Esophagus squamous epithelium (tissue), 5 donors: Measurements from ENCODE around the gene CACNG3. TPM values are rescaled to one million over a fixed set of nuclear protein-coding genes. Genes with fewer than 3 reads are reported as not detected.
"Not testable (repeated sequence)": the region's sequence is repeated elsewhere in the genome, so short reads cannot be mapped to it uniquely, and the experiment has no call there.

Source experiments
- DNase-seq: peaks from one replicate; lab custom pipeline; 2025; lab: John Stamatoyannopoulos, UW
- H3K27ac ChIP-seq, 4 donors: fragments of 200-600 bp; sonication (generic); one replicate each; pipeline ENCODE4 v1.5.1; 2016 to 2019; ENCODE audit warnings: mild to moderate bottlenecking in 1 of 4
- H3K27me3 ChIP-seq, 4 donors: fragments of 200-600 bp; sonication (generic); 1 replicate in 3 of 4; 2 replicates in 1 of 4; pipeline versions ENCODE4 v1.5.1 to v1.6.0; 2017 to 2021; ENCODE audit warnings: antibody characterized with exemption in 1 of 4
- H3K36me3 ChIP-seq, 3 donors: fragments of 200-600 bp; sonication (generic); one replicate each; pipeline ENCODE4 v1.5.1; 2016 to 2019
- H3K4me1 ChIP-seq, 3 donors: fragments of 200-600 bp; sonication (generic); one replicate each; pipeline ENCODE4 v1.5.1; 2017 to 2019
- H3K4me3 ChIP-seq, 4 donors: fragments of 200-600 bp; sonication (generic); 1 replicate in 3 of 4; 2 replicates in 1 of 4; pipeline ENCODE4 v1.5.1; 2016 to 2019; ENCODE audit warnings: mild to moderate bottlenecking in 2 of 4, moderate library complexity in 1 of 4
- H3K9me3 ChIP-seq, 3 donors: fragments of 200-600 bp; sonication (generic); one replicate each; pipeline ENCODE4 v1.5.1; 2016 to 2019
- CTCF ChIP-seq, 6 experiments: fragments of 450-650 bp in 4 of 6; fragments of 200-600 bp in 2 of 6; sonication (generic) in 2 of 6; IDR thresholded peaks; one replicate each; pipeline ENCODE4 v1.5.1; 2016 to 2019; ENCODE audit warnings: antibody characterized with exemption in 6 of 6, mild to moderate bottlenecking in 4 of 6, moderate library complexity in 4 of 6
- POLR2A ChIP-seq, 4 donors: fragments of 450-650 bp; IDR thresholded peaks; one replicate each; pipeline ENCODE4 v1.6.1; 2017; ENCODE audit warnings: antibody characterized with exemption in 4 of 4, mild to moderate bottlenecking in 4 of 4, moderate library complexity in 3 of 4
- WGBS, 2 donors: methylation state at CpG; one replicate each; pipeline ENCODE4 v1.1.5; 2018; 5-methylcytosine and 5-hydroxymethylcytosine counted together
- intact Hi-C: fragments of 100-400 bp; cut with DNase I; formaldehyde crosslinking; loops from one replicate; pipeline ENCODE4 v1.15.0; 2022
- total RNA-seq, 4 donors: library from RNA; depleted of rRNA; stranded (reverse); fragments of >200 nt; gene quantifications; one replicate each; pipeline ENCODE4 v1.1.0, GENCODE V29; 2016
- donor health status: DM: yes; HTN: yes; CAD: no.

Gene CACNG3
- total RNA-seq, 4 donors from 2014 or later: not detected

- Histone ChIP-seq H3K27ac (no peak overlapping the region), H3K4me1 (no peaks in the 10 kb centered on the region), H3K9me3 (no peaks in the 10 kb centered on the region), H3K4me3 (no peak overlapping the region), H3K27me3 (peaks cover 0 to 29% (median 0%) of the 10 kb centered on the region in 4 donors), H3K36me3 (no peaks in the 10 kb centered on the region)
- TF ChIP-seq POLR2A (IDR thresholded peaks at IDR 0.05) (no peak), CTCF (IDR thresholded peaks at IDR 0.05) (no peak)
- intact Hi-C loops: no loop called here
- 28 to 36% methylated on average over 3 of the region's 3 CpGs for WGBS, 2 donors
- DNase-seq: no peak
Measured at GRCh38 chr16:24297375-24297774, 41.2 kb downstream of the CACNG3 start.

DNA sequence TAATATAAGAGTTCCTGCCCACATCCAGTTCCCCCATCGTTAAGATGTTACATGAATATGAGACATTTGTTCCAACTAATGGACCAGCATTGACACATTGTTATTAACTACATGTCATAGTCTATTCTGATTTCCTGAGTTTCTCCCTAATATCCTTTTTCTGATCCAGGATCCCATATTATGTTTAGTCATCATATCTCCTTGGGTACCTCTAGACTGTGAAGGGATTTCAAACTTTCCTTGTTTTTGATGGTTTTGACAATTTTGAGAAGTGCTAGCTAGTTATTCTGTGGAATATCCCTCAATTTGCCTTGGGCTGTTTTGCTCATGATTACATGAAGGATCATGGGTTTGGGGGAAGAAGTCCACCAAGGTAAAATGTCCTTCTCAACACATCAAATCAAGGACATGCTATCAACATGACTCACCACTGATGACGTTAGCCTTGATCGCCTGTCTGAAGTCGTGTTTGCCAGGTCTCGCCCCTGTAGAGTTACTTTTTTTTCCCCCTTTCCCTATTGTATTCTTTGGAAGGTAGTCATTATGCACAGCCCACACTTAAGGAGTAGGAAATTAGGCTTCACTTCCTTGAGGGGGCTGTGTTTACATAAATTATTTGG lies 42.5 kb downstream of the CACNG3 start:
- Histone ChIP-seq H3K9me3 (no peaks in the 10 kb centered on the region), H3K4me1 (no peaks in the 10 kb centered on the region), H3K27ac (no peak overlapping the region), H3K4me3 (no peak overlapping the region), H3K27me3 (peaks cover 0 to 22% (median 0%) of the 10 kb centered on the region in 4 donors), H3K36me3 (no peaks in the 10 kb centered on the region)
- DNase-seq: no peak
- TF ChIP-seq CTCF (IDR thresholded peaks at IDR 0.05): no peak
- no peak for TF ChIP-seq POLR2A (IDR thresholded peaks at IDR 0.05)
- intact Hi-C loops: no loop called here
- 63 to 71% methylated on average over 5 of the region's 5 CpGs for WGBS, 2 donors

DNA sequence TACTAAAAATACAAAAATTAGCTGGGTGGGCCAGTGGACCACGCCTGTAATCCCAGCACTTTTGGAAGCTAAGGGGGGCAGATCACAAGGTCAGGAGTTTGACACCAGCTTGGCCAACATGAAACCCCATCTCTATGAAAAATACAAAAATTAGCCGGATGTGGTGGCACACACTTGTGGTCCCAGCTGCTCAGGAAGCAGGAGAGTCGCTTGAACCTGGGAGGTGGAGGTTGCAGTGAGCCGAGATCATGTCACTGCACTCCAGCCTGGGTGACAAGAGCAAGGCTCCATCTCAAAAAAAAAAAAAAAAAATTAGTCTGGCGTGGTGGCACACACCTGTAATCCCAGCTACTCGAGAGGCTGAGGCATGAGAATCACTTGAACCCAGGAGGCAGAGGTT lies 44.6 kb downstream of the CACNG3 start:
- intact Hi-C loops: not testable (repeated sequence)

DNA sequence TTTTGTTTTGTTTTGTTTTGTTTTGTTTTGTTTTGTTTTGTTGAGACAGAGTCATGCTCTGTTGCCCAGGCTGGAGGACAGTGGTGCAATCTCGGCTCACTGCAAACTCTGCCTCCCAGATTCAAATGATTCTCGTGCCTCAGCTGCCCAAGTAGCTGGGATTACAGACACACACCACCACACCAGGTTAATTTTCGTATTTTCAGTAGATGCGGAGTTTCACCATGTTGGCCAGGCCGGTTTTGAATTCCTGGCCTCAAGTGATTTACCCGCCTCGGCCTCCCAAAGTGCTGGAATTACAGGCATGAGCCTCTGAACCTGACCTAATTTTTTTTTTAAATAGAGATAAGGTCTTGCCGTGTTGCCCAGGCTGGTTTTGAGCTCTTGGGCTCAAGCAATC lies 46.5 kb downstream of the CACNG3 start:
- 70 to 74% methylated on average over 7 to 8 of the region's 8 CpGs for WGBS, 2 donors
- intact Hi-C loops: no loop called here
- H3K27me3 ChIP-seq: no peaks in the 10 kb centered on the region
- H3K27ac ChIP-seq: no peak overlapping the region
- H3K36me3 ChIP-seq: no peaks in the 10 kb centered on the region
- TF ChIP-seq POLR2A (IDR thresholded peaks at IDR 0.05): no peak
- TF ChIP-seq CTCF (IDR thresholded peaks at IDR 0.05): no peak
- no peaks in the 10 kb centered on the region for H3K9me3 ChIP-seq
- H3K4me1 ChIP-seq: no peaks in the 10 kb centered on the region
- DNase-seq: no peak
- no peak overlapping the region for H3K4me3 ChIP-seq

More for the DNA sequence above, 44.6 kb downstream of the CACNG3 start:
- not testable (repeated sequence) for H3K9me3 ChIP-seq, H3K27ac ChIP-seq, H3K36me3 ChIP-seq, H3K4me3 ChIP-seq, H3K4me1 ChIP-seq, DNase-seq
- 52 to 73% methylated on average over 5 to 6 of the region's 6 CpGs for WGBS, 2 donors
- peaks cover 0 to 12% (median 0%) of the 10 kb centered on the region in 4 donors for H3K27me3 ChIP-seq

GRCh38 chr16:24308200-24308599 lies 52.1 kb downstream of the CACNG3 start:
- DNase-seq: no peak
- Histone ChIP-seq H3K4me3 (no peak overlapping the region), H3K27ac (no peak overlapping the region), H3K36me3 (no peaks in the 10 kb centered on the region), H3K9me3 (no peaks in the 10 kb centered on the region), H3K27me3 (no peaks in the 10 kb centered on the region), H3K4me1 (peaks cover 0 to 24% (median 0%) of the 10 kb centered on the region in 3 donors)
- intact Hi-C loops: no loop called here
- no peak for TF ChIP-seq POLR2A (IDR thresholded peaks at IDR 0.05)
- no peak for TF ChIP-seq CTCF (IDR thresholded peaks at IDR 0.05)
- WGBS, 2 donors: 51 to 54% methylated on average over 3 to 5 of the region's 5 CpGs
